Measurements from ENCODE around the gene GPBP1L1.

DNA sequence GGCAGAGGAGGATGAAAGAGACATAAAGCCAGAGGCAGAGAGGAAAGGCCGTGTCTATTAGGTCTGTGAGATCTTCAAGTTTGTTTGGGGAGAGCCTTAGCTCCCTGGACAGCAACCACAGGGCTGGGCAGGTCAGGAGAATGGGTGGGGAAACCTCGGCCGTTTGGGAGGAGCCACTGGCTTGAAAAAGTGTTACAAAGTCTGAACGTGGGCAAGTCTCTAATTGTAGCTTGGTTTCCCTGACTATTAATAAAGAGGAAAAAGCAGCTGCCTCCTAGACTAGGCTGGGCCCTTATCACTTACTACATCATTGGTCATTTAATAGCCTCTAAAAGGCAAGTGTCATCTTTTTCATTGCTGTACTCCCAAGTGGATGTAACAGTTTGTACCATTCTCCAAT is 62.4 kb downstream of the GPBP1L1 start, which contains the start of gene CCDC17:
- TF ChIP-seq POLR2AphosphoS5 (IDR thresholded peaks at IDR 0.05; ENCODE audit: low read depth) = no peak
- TF ChIP-seq, protein P1, sequence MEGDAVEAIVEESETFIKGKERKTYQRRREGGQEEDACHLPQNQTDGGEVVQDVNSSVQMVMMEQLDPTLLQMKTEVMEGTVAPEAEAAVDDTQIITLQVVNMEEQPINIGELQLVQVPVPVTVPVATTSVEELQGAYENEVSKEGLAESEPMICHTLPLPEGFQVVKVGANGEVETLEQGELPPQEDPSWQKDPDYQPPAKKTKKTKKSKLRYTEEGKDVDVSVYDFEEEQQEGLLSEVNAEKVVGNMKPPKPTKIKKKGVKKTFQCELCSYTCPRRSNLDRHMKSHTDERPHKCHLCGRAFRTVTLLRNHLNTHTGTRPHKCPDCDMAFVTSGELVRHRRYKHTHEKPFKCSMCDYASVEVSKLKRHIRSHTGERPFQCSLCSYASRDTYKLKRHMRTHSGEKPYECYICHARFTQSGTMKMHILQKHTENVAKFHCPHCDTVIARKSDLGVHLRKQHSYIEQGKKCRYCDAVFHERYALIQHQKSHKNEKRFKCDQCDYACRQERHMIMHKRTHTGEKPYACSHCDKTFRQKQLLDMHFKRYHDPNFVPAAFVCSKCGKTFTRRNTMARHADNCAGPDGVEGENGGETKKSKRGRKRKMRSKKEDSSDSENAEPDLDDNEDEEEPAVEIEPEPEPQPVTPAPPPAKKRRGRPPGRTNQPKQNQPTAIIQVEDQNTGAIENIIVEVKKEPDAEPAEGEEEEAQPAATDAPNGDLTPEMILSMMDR (IDR thresholded peaks at IDR 0.05; ENCODE audit: insufficient read depth, low read length) = no peak
- no peak for TF ChIP-seq GABPA (IDR thresholded peaks at IDR 0.05; ENCODE audit: low read depth)
- TF ChIP-seq SPI1 (IDR thresholded peaks at IDR 0.05; ENCODE audit: borderline replicate concordance, low read depth) = no peak

Measured in HL-60 (cell line).